Ectodermal cell (in vitro differentiated cells): ENCODE results near the gene PLEKHH1.

Source experiments
- H3K27ac ChIP-seq: 2 replicates; pipeline ENCODE4 v1.7.0; 2013; ENCODE audit warnings: mild to moderate bottlenecking, low read depth, low read length; ENCODE audit not compliant: insufficient read depth, poor library complexity, severe bottlenecking
- H3K27me3 ChIP-seq: 2 replicates; pipeline ENCODE4 v1.7.0; 2013; ENCODE audit warnings: mild to moderate bottlenecking, low read length; ENCODE audit not compliant: insufficient read depth, control insufficient read depth, poor library complexity, severe bottlenecking
- H3K36me3 ChIP-seq: one replicate; pipeline ENCODE4 v1.7.0; 2013; ENCODE audit warnings: low read length; ENCODE audit not compliant: control insufficient read depth, insufficient read depth
- H3K4me1 ChIP-seq: one replicate; pipeline ENCODE4 v1.7.0; 2013; ENCODE audit warnings: low read length; ENCODE audit not compliant: control insufficient read depth, insufficient read depth
- H3K4me3 ChIP-seq: 2 replicates; pipeline ENCODE4 v1.7.0; 2013; ENCODE audit warnings: low read depth, low read length, control low read depth; ENCODE audit not compliant: insufficient read depth
- H3K9me3 ChIP-seq: 2 replicates; pipeline ENCODE4 v1.7.0; 2013; ENCODE audit warnings: mild to moderate bottlenecking, low read length, moderate library complexity; ENCODE audit not compliant: control insufficient read depth
- WGBS, 2 experiments: methylation state at CpG; one replicate each; pipeline ENCODE4 v1.1.7; 2013; ENCODE audit warnings: missing lambda C conversion rate in 2 of 2; 5-methylcytosine and 5-hydroxymethylcytosine counted together

Gene PLEKHH1

GRCh38 chr14:67492538-67492937 lies 40.6 kb upstream of the PLEKHH1 start:
- 94 to 97% methylated on average over 3 of the region's 3 CpGs for WGBS, 2 experiments
- Histone ChIP-seq H3K9me3 (peaks cover 3% of the 10 kb centered on the region), H3K36me3 (no peaks in the 10 kb centered on the region), H3K27me3 (no peaks in the 10 kb centered on the region), H3K4me1 (no peaks in the 10 kb centered on the region), H3K27ac (no peak overlapping the region), H3K4me3 (no peak overlapping the region)

DNA sequence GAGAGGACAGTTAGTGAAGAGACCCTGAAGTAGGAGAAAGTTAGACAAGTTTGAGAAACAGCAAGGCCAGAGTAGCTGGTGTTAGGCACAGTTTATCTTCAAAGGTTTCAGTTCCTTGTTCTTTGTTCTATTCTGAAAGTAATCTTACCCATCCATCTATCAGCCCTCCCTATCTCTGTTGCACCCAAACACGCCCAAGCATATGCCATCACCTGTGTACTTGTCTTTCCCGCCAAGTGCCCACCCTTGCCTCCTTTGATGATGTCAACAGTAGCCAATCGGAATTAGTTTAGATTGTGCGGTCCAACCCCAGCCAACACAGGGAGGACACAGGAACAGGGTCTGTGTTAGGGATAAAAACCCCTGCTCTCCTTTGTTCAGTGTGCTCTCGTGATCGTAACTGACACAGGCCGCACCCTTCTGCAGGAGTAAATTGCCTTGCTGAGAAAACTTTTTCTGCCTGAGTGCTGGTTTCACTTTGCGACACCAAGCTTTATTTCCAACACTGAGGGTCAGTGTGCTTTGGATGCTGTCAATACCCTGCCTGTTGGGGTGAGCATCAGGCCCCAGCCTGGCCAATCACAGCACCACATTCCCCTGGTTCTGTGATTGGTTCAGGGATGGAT lies 39.9 kb upstream of the PLEKHH1 start:
- Histone ChIP-seq H3K27me3 (no peaks in the 10 kb centered on the region), H3K9me3 (peaks cover 3% of the 10 kb centered on the region), H3K4me1 (no peaks in the 10 kb centered on the region), H3K27ac (no peak overlapping the region), H3K36me3 (no peaks in the 10 kb centered on the region), H3K4me3 (no peak overlapping the region)
- WGBS, 2 experiments, result 95 to 96% methylated on average over 8 of the region's 8 CpGs

GRCh38 chr14:67495827-67496226 lies 37.3 kb upstream of the PLEKHH1 start:
- WGBS, 2 experiments, result 76 to 90% methylated on average over 1 of the region's 1 CpG
- no peak overlapping the region for H3K4me3 ChIP-seq
- H3K27me3 ChIP-seq, result no peaks in the 10 kb centered on the region
- H3K4me1 ChIP-seq, result no peaks in the 10 kb centered on the region
- H3K36me3 ChIP-seq, result no peaks in the 10 kb centered on the region
- H3K27ac ChIP-seq, result no peak overlapping the region
- H3K9me3 ChIP-seq, result peaks cover 3% of the 10 kb centered on the region

DNA sequence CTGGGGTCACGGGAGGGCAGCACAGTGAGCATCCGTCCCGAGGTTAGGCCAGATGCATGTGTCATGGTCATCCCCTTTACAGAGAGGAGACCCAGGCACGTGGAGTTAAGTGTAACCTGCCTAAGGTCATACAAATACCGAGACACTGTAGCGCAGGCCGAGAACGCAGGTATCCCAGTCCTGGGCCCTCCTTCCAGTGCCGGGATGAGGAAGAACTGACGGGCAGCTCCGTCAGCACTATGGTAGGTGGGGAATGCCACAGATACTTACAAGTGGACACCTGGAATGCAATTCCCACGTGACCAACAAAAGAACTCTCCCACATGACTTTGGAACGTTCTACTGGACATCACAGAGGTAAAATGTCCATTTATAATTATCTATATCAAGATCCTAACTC lies 35.9 kb upstream of the PLEKHH1 start:
- Histone ChIP-seq H3K36me3 (no peaks in the 10 kb centered on the region), H3K4me3 (no peak overlapping the region), H3K27ac (no peak overlapping the region), H3K27me3 (no peaks in the 10 kb centered on the region), H3K9me3 (peaks cover 3% of the 10 kb centered on the region), H3K4me1 (no peaks in the 10 kb centered on the region)
- 90 to 92% methylated on average over 13 of the region's 13 CpGs for WGBS, 2 experiments

DNA sequence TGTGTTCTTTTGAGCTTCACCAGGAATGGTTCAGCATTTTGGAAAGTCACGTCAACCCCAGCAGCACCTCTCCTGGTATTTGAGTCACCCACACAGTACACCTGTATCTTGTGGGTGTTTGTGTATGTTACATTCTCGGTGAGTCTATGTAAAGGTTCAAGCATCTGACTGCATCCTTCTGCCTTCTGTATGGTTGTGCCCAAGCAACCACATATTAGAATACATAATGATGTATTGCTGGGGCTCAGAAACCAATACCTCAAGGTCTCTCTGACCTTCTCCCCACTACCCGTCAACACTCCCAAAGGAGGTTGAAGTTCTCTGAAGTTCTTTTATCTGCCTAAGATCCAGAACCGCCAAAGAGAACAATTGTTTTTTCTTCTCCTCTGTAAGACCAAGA lies 35.4 kb upstream of the PLEKHH1 start:
- Histone ChIP-seq H3K27me3 (no peaks in the 10 kb centered on the region), H3K27ac (no peak overlapping the region), H3K9me3 (peaks cover 3% of the 10 kb centered on the region), H3K4me1 (no peaks in the 10 kb centered on the region), H3K36me3 (no peaks in the 10 kb centered on the region), H3K4me3 (no peak overlapping the region)
- 91 to 96% methylated on average over 3 to 4 of the region's 4 CpGs for WGBS, 2 experiments

DNA sequence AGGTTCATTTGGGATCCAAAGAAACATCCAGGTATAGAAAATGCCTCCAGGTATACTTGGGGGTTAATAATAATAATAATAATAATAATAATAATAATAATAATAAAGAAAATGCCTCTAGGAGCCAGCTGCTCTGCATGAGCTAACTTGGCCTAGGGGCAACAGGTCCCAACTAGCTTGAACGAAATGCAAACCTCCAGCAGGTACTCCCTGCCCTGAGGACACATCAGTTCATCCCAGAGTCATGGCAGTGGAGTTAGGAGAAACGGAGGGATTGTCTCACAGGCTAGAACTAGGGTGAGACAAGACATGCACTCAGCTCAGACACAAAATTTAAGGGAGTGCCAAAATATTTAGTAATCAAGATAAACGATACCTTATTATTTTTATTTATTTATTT lies 32.1 kb upstream of the PLEKHH1 start:
- Histone ChIP-seq H3K9me3 (no peaks in the 10 kb centered on the region), H3K36me3 (no peaks in the 10 kb centered on the region), H3K27me3 (no peaks in the 10 kb centered on the region), H3K27ac (no peak overlapping the region), H3K4me3 (no peak overlapping the region), H3K4me1 (no peaks in the 10 kb centered on the region)
- 91 to 97% methylated on average over 2 to 3 of the region's 3 CpGs for WGBS, 2 experiments

GRCh38 chr14:67501670-67502069 lies 31.4 kb upstream of the PLEKHH1 start:
- Histone ChIP-seq H3K4me1 (no peaks in the 10 kb centered on the region), H3K36me3 (no peaks in the 10 kb centered on the region), H3K4me3 (no peak overlapping the region), H3K9me3 (no peaks in the 10 kb centered on the region), H3K27me3 (no peaks in the 10 kb centered on the region), H3K27ac (no peak overlapping the region)
- 90 to 92% methylated on average over 4 of the region's 4 CpGs for WGBS, 2 experiments

- no peak overlapping the region for H3K27ac ChIP-seq
- no peaks in the 10 kb centered on the region for H3K36me3 ChIP-seq
- no peaks in the 10 kb centered on the region for H3K4me1 ChIP-seq
- no peaks in the 10 kb centered on the region for H3K27me3 ChIP-seq
- H3K4me3 ChIP-seq, result no peak overlapping the region
- WGBS, 2 experiments, result 78 to 80% methylated on average over 6 of the region's 6 CpGs
- no peaks in the 10 kb centered on the region for H3K9me3 ChIP-seq
Observed at GRCh38 chr14:67502867-67503266, 30.2 kb upstream of the PLEKHH1 start.

DNA sequence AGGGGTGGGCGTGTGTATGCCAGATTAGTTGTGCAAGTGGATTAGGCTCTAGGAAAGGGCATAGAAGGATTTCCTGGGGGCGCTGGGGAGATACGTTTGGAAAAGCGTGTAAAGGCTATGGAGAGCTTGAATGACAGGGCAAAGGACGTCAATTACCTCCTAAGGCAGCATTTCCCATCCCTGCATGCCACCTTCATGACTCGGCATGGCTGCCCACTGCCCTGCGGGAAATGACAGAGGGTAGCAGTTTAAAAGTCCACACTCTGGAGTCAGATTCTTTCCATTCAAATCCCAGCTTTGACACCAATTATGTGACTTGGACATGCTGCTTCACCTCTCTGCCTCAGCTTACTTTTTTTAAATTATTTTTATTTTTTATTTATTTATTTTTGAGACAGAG lies 29.8 kb upstream of the PLEKHH1 start:
- Histone ChIP-seq H3K9me3 (no peaks in the 10 kb centered on the region), H3K36me3 (no peaks in the 10 kb centered on the region), H3K27ac (no peak overlapping the region), H3K27me3 (no peaks in the 10 kb centered on the region), H3K4me1 (no peaks in the 10 kb centered on the region), H3K4me3 (no peak overlapping the region)
- WGBS, 2 experiments, result 81 to 83% methylated on average over 7 of the region's 7 CpGs

DNA sequence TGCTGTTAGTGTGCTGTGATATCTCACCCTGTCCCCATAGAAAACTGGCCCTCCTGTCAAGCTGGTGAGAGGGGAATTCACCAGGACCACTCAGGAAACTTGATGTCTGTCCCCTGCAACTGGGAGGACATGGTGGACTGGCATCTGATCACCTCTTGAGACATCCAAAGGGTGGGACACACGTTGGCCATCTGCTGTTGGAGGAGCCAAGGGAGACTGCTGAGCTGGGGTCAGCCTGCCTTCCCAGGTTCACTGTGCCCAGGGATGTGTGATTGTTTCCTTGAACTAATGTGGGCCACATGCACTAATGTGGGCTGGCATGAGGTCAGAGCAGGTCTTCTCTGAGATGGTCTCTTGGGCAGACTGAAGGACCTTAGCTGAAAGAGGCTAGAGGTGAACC lies 27.8 kb upstream of the PLEKHH1 start:
- H3K27me3 ChIP-seq, result no peaks in the 10 kb centered on the region
- H3K27ac ChIP-seq, result no peak overlapping the region
- 88% methylated on average over 1 of the region's 1 CpG for WGBS, 2 experiments

GRCh38 chr14:67508956-67509355 lies 24.1 kb upstream of the PLEKHH1 start:
- WGBS, 2 experiments, result 60 to 63% methylated on average over 3 of the region's 3 CpGs
- Histone ChIP-seq H3K36me3 (no peaks in the 10 kb centered on the region), H3K27me3 (peaks cover 21% of the 10 kb centered on the region), H3K4me3 (no peak overlapping the region), H3K27ac (no peak overlapping the region), H3K9me3 (no peaks in the 10 kb centered on the region), H3K4me1 (no peaks in the 10 kb centered on the region)

More for the DNA sequence above, 27.8 kb upstream of the PLEKHH1 start:
- Histone ChIP-seq H3K9me3 (no peaks in the 10 kb centered on the region), H3K36me3 (no peaks in the 10 kb centered on the region), H3K4me1 (no peaks in the 10 kb centered on the region), H3K4me3 (no peak overlapping the region)
